GM12878 (cell line): ENCODE data around the gene PRSS2. TPM values are rescaled to one million over a fixed set of nuclear protein-coding genes. Genes with fewer than 3 reads are reported as not detected.

ENCODE experiments used
- ATAC-seq: fragments of 200-7000 bp; cut with Tn5 transposase; 3 replicates; pipeline ENCODE4 v1.9.1; 2020; ENCODE audit warnings: mild to moderate bottlenecking, moderate library complexity
- BruUV-seq: library from RNA; stranded (reverse); fragments of 400-500 nt; replicated peaks from 2 replicates; lab custom pipeline; 2021; lab: Mats Ljungman, UMichigan
- CTCF ChIA-PET: fragments of 300-600 bp; sonication (Branson Sonifier 250); formaldehyde crosslinking; extraction: SDS; loops from one replicate; lab custom pipeline; 2021; ENCODE audit warnings: inconsistent platforms; lab: Yijun Ruan, JAX
- POLR2A ChIA-PET: fragments of 350-600 bp; formaldehyde crosslinking; extraction: SDS; loops from one replicate; lab custom pipeline; 2021; ENCODE audit warnings: inconsistent platforms; lab: Charles Lee
- RAD21 ChIA-PET: fragments of 300-600 bp; sonication (Branson Sonifier 250); formaldehyde crosslinking; loops from one replicate; lab custom pipeline; 2023; ENCODE audit warnings: antibody characterized with exemption; ENCODE audit not compliant: unreplicated experiment; lab: Charles Lee
- SMC1A ChIA-PET: fragments of 300-600 bp; sonication (Branson Sonifier 250); formaldehyde crosslinking; loops from one replicate; lab custom pipeline; 2023; ENCODE audit not compliant: unreplicated experiment, uncharacterized antibody; lab: Charles Lee
- DNase-seq: peaks from one replicate; pipeline ENCODE4 v3.0.0-alpha.2; 2011; ENCODE audit warnings: low read depth, low spot score
- FAIRE-seq: peaks from 3 replicates; lab custom pipeline; 2011; peaks lifted over from hg19 to GRCh38; lab: Jason Lieb, UNC
- H2AFZ ChIP-seq: 2 replicates; pipeline ENCODE4 v1.6.0; 2011; ENCODE audit warnings: low read depth, low read length, control low read depth; ENCODE audit not compliant: control insufficient read depth
- H3K27ac ChIP-seq: 2 replicates; pipeline ENCODE4 v1.5.1; 2011; ENCODE audit warnings: control low read depth; ENCODE audit not compliant: control insufficient read depth, insufficient read depth
- H3K27me3 ChIP-seq, 2 experiments: replicated peaks in 1 of 2; 2 replicates each; pipeline versions ENCODE4 v1.6.0 to v1.6.1; 2011; ENCODE audit warnings: low read length in 1 of 2; ENCODE audit not compliant: control insufficient read depth in 2 of 2, insufficient read depth in 2 of 2
- H3K36me3 ChIP-seq, 2 experiments: 2 replicates each; pipeline ENCODE4 v1.5.1; 2011; ENCODE audit warnings: low read length in 1 of 2; ENCODE audit not compliant: control insufficient read depth in 2 of 2, insufficient read depth in 2 of 2
- H3K4me1 ChIP-seq: 2 replicates; pipeline ENCODE4 v1.6.1; 2011; ENCODE audit warnings: mild to moderate bottlenecking, low read length, moderate library complexity, mixed read lengths; ENCODE audit not compliant: control insufficient read depth, insufficient read depth
- H3K4me2 ChIP-seq: 2 replicates; pipeline ENCODE4 v1.6.0; 2011; ENCODE audit warnings: control low read depth; ENCODE audit not compliant: control insufficient read depth, insufficient read depth
- H3K4me3 ChIP-seq: fragments of 200-600 bp; sonication (generic); 2 replicates; pipeline ENCODE4 v1.5.1; 2016
- H3K79me2 ChIP-seq: 2 replicates; pipeline ENCODE4 v1.6.0; 2011; ENCODE audit warnings: low read length; ENCODE audit not compliant: control insufficient read depth, insufficient read depth
- H3K9ac ChIP-seq: 2 replicates; pipeline ENCODE4 v1.8.0; 2011; ENCODE audit warnings: low read length, control low read depth, mixed read lengths; ENCODE audit not compliant: control insufficient read depth, insufficient read depth
- H3K9me3 ChIP-seq: replicated peaks from 3 replicates; pipeline ENCODE4 v1.5.1; 2011; ENCODE audit warnings: mild to moderate bottlenecking, low read length; ENCODE audit not compliant: control insufficient read depth, insufficient read depth
- H4K20me1 ChIP-seq: 2 replicates; pipeline ENCODE4 v1.6.0; 2011; ENCODE audit not compliant: control insufficient read depth, insufficient read depth
- ASH2L ChIP-seq: fragments of 300-600, 200-600 bp; sonication (generic); IDR thresholded peaks from 2 replicates; pipeline ENCODE4 v1.6.1; 2017; ENCODE audit warnings: low read depth, mild to moderate bottlenecking, borderline replicate concordance
- BACH1 ChIP-seq: fragments of 450-650 bp; IDR thresholded peaks from 2 replicates; pipeline ENCODE4 v1.6.1; 2017; ENCODE audit warnings: mild to moderate bottlenecking, borderline replicate concordance
- CREB1 ChIP-seq: IDR thresholded peaks from 2 replicates; pipeline ENCODE4 v1.6.1; 2012; ENCODE audit warnings: low read depth, mild to moderate bottlenecking, inconsistent platforms
- E2F8 ChIP-seq: fragments of 450-650 bp; IDR thresholded peaks from 2 replicates; pipeline ENCODE4 v1.6.1; 2018; ENCODE audit warnings: mild to moderate bottlenecking, low read depth, moderate library complexity; ENCODE audit not compliant: partially characterized antibody
- EP300 ChIP-seq, 2 experiments: fragments of 150-350 bp in 1 of 2; IDR thresholded peaks; 2 replicates each; pipeline ENCODE4 v1.6.1; 2011 to 2012; ENCODE audit warnings: low read depth in 2 of 2, low read length in 2 of 2, borderline replicate concordance in 1 of 2, improper control_type of control experiment in 1 of 2, inconsistent platforms in 1 of 2; ENCODE audit not compliant: control insufficient read depth in 1 of 2
- GABPA ChIP-seq: IDR thresholded peaks from 2 replicates; pipeline ENCODE4 v1.6.1; 2014; ENCODE audit warnings: antibody characterized with exemption, low read depth, mild to moderate bottlenecking, inconsistent platforms
- HDAC2 ChIP-seq: fragments of 200-600 bp; sonication (generic); IDR thresholded peaks from 2 replicates; pipeline ENCODE4 v1.6.1; 2017
- NFYA ChIP-seq: IDR thresholded peaks from 2 replicates; pipeline ENCODE4 v1.6.1; 2011; ENCODE audit warnings: low read depth, mild to moderate bottlenecking, low read length, improper control_type of control experiment, borderline replicate concordance
- NFYB ChIP-seq: IDR thresholded peaks from 2 replicates; pipeline ENCODE4 v1.6.1; 2011; ENCODE audit warnings: low read depth, mild to moderate bottlenecking, low read length, improper control_type of control experiment, moderate library complexity; ENCODE audit not compliant: insufficient read depth
- NKRF ChIP-seq: fragments of 450-650 bp; conservative IDR thresholded peaks from 2 replicates; pipeline ENCODE4 v1.6.1; 2017; ENCODE audit warnings: mild to moderate bottlenecking, moderate library complexity
- NR2F1 ChIP-seq: fragments of 450-650 bp; conservative IDR thresholded peaks from 2 replicates; pipeline ENCODE4 v1.6.1; 2017; ENCODE audit warnings: mild to moderate bottlenecking
- POLR2AphosphoS5 ChIP-seq: IDR thresholded peaks from 2 replicates; pipeline ENCODE4 v1.6.1; 2011; ENCODE audit warnings: mild to moderate bottlenecking, low read length, inconsistent platforms
- RCOR1 ChIP-seq: conservative IDR thresholded peaks from 2 replicates; pipeline ENCODE4 v1.6.1; 2012; ENCODE audit warnings: low read depth, low read length, improper control_type of control experiment
- TCF7 ChIP-seq: IDR thresholded peaks from 2 replicates; pipeline ENCODE4 v1.6.1; 2014; ENCODE audit warnings: antibody characterized with exemption, borderline replicate concordance
- YY1 ChIP-seq: IDR thresholded peaks from 2 replicates; pipeline ENCODE4 v1.6.1; 2011; ENCODE audit warnings: low read depth, mild to moderate bottlenecking, low read length
- ZNF592 ChIP-seq: fragments of 450-650 bp; IDR thresholded peaks from 2 replicates; pipeline ENCODE4 v1.6.1; 2017; ENCODE audit warnings: mild to moderate bottlenecking, moderate library complexity
- ZZZ3 ChIP-seq: IDR thresholded peaks from 2 replicates; pipeline ENCODE4 v1.6.1; 2011; ENCODE audit warnings: low read depth; ENCODE audit not compliant: control insufficient read depth, insufficient read length
- WGBS: methylation state at CpG from one replicate; pipeline ENCODE4 v1.1.6; 2016; ENCODE audit warnings: low lambda C conversion rate; ENCODE audit not compliant: insufficient replicate concordance, insufficient coverage; ENCODE audit errors: missing lambda C conversion rate; 5-methylcytosine and 5-hydroxymethylcytosine counted together
- in situ Hi-C: fragments of 300-500 bp; cut with MboI; formaldehyde crosslinking; loops from 9 replicates; pipeline ENCODE4 v1.14.3; 2018; ENCODE audit warnings: mixed read lengths
- intact Hi-C: fragments of 100-400 bp; cut with micrococcal nuclease; formaldehyde crosslinking; loops from one replicate; pipeline ENCODE4 v1.14.2; 2022; ENCODE audit not compliant: unreplicated experiment
- polyA plus RNA-seq, 11 experiments: library from polyadenylated mRNA; depleted of rRNA in 4 of 11; unstranded in 6 of 11; stranded (reverse) in 5 of 11; fragments of >200 nt; fragmentation: Nextera tagmentation in 4 of 11; fragmentation: Illumina TruSeq in 1 of 11; extraction: Ambion mirVana in 4 of 11; extraction: Trizol in 1 of 11; gene quantifications; 1 replicate in 1 of 11; 2 replicates in 10 of 11; pipeline versions ENCODE4 v1.2.1 to v1.2.3, GENCODE V29; 2011 to 2016; ENCODE audit warnings: inconsistent platforms in 2 of 11, missing spikeins in 2 of 11, low read depth in 1 of 11
- total RNA-seq, 4 experiments: library from RNA; depleted of rRNA in 3 of 4; stranded (reverse); fragments of >200 nt in 3 of 4; fragmentation: Illumina TruSeq in 1 of 4; extraction: Trizol in 1 of 4; gene quantifications; 2 replicates each; pipeline versions ENCODE4 v1.2.1 to v1.2.3, GENCODE V29; 2013 to 2021

PRSS2 gene
- total and polyA plus RNA-seq, 10 of the 15 experiments (the other 5 are each of a cell fraction or from before 2014, with no cell fraction given): 0.21 to 28.8 (median 0.41) TPM; not detected in 7

DNA sequence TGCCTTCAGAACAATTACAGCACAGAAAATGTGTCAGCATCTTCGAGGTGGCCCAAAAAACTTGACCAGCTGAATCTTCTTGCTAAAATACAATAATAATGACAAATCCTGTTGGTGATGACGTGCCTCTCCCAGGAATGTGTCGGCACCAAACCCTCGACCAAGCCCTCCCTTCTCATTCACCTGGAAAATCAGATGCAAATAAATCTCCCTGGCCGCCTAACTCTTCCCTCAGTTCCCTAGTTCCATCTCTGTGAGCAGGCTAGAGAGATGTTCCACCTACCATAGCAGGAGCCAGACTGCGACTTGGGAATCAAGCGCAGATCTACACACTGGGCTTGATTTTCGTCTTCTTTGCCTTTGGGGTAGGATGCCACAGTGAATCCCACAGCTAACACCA is 17.4 kb upstream of the PRSS2 start:
- H3K4me1 ChIP-seq: no peaks in the 10 kb centered on the region

More for the DNA sequence above, 17.4 kb upstream of the PRSS2 start:
- Histone ChIP-seq H3K4me3 (no peak overlapping the region), H3K9ac (no peak overlapping the region), H3K36me3 (no peaks in the 10 kb centered on the region), H3K9me3 (no peaks in the 10 kb centered on the region), H3K79me2 (no peaks in the 10 kb centered on the region), H2AFZ (no peak overlapping the region), H3K4me2 (no peak overlapping the region), H3K27ac (no peak overlapping the region), H4K20me1 (no peaks in the 10 kb centered on the region), H3K27me3 (0 out of 4 replicates have a peak, but pooled peaks cover 0 to 2% of the 10 kb centered on the region in 2 experiments)
- no TSS peak for BruUV-seq
- DNase-seq (no peak), FAIRE-seq (no peak), ATAC-seq (no peak)
- POLR2A ChIA-PET: no interaction called here
- SMC1A ChIA-PET: no interaction called here
- no peak for TF ChIP-seq HDAC2
- TF ChIP-seq NKRF: no peak
- TF ChIP-seq ZNF592: no peak
- TF ChIP-seq POLR2AphosphoS5: no peak
- TF ChIP-seq RCOR1: no peak
- TF ChIP-seq TCF7: no peak
- no peak for TF ChIP-seq ASH2L
- TF ChIP-seq ZZZ3: no peak
- no peak for TF ChIP-seq NFYB
- no peak for TF ChIP-seq EP300 (IDR thresholded peaks at IDR 0.05; ENCODE audit: borderline replicate concordance in 1 of 2, control insufficient read depth in 1 of 2, low read depth in 2 of 2, low read length in 2 of 2)
- TF ChIP-seq CREB1: no peak
- TF ChIP-seq NFYA: no peak
- no peak for TF ChIP-seq NR2F1
- TF ChIP-seq YY1: no peak
- TF ChIP-seq E2F8: no peak
- no peak for TF ChIP-seq GABPA
- no peak for TF ChIP-seq BACH1
- in situ Hi-C loops: no loop called here
- CTCF ChIA-PET: interaction anchor here (0.8 to 1.7 kb wide), 2 partner anchors 58 to 128 kb away, joined by 3 read pairs; no protein-coding TSS in a partner anchor
- 6% methylated on average over 8 of the region's 8 CpGs for WGBS
- RAD21 ChIA-PET: no interaction called here
- intact Hi-C loops: no loop called here
